PC-3 (cell line): ENCODE results near the gene NAV2. TPM values are rescaled to one million over a fixed set of nuclear protein-coding genes. Genes with fewer than 3 reads are reported as not detected.

Source experiments
- ATAC-seq: fragments of 200-7000 bp; cut with Tn5 transposase; 2 replicates; pipeline ENCODE4 v1.9.1; 2020; ENCODE audit warnings: mild to moderate bottlenecking, moderate library complexity
- BruUV-seq: library from RNA; stranded (reverse); fragments of 400-500 nt; replicated peaks from 2 replicates; lab custom pipeline; 2021; lab: Mats Ljungman, UMichigan
- CTCF ChIA-PET: fragments of 300-600 bp; sonication (Branson Sonifier 250); formaldehyde crosslinking; loops from one replicate; lab custom pipeline; 2022; ENCODE audit warnings: antibody characterized with exemption; lab: Charles Lee
- POLR2A ChIA-PET: fragments of 300-600 bp; sonication (Branson Sonifier 250); formaldehyde crosslinking; loops from one replicate; lab custom pipeline; 2022; ENCODE audit warnings: antibody characterized with exemption; ENCODE audit not compliant: unreplicated experiment; lab: Charles Lee
- DNase-seq: peaks from one replicate; pipeline ENCODE4 v3.0.0-alpha.2; 2015
- H2AFZ ChIP-seq: fragments of 300-600 bp; sonication (generic); 2 replicates; pipeline ENCODE4 v1.6.0; 2016; ENCODE audit warnings: antibody characterized with exemption, low read length
- H3F3A ChIP-seq: fragments of 300-600 bp; sonication (generic); one replicate; pipeline ENCODE4 v1.6.0; 2017; ENCODE audit warnings: antibody characterized with exemption, low read length, control low read depth, mild to moderate bottlenecking; ENCODE audit not compliant: unreplicated experiment
- H3K27ac ChIP-seq: fragments of 300-600 bp; sonication (generic); 2 replicates; pipeline ENCODE4 v1.5.1; 2016; ENCODE audit warnings: mild to moderate bottlenecking, low read length
- H3K27me3 ChIP-seq: fragments of 300-600 bp; sonication (generic); 2 replicates; pipeline ENCODE4 v1.6.1; 2016; ENCODE audit warnings: low read length, mixed read lengths
- H3K36me3 ChIP-seq: fragments of 300-600 bp; sonication (generic); 2 replicates; pipeline ENCODE4 v1.6.1; 2016; ENCODE audit warnings: low read depth, mixed run types, low read length, mixed read lengths
- H3K4me1 ChIP-seq: fragments of 300-600 bp; sonication (generic); 2 replicates; pipeline ENCODE4 v1.5.1; 2016; ENCODE audit warnings: low read length; ENCODE audit not compliant: insufficient read depth
- H3K4me2 ChIP-seq: fragments of 300-600 bp; sonication (generic); 2 replicates; pipeline ENCODE4 v1.6.0; 2016; ENCODE audit warnings: low read length
- H3K4me3 ChIP-seq: fragments of 300-600 bp; sonication (generic); 2 replicates; pipeline ENCODE4 v1.5.1; 2016; ENCODE audit warnings: mild to moderate bottlenecking, low read length, mixed read lengths
- H3K79me2 ChIP-seq: fragments of 300-600 bp; sonication (generic); 2 replicates; pipeline ENCODE4 v1.6.1; 2017; ENCODE audit warnings: low read length, mixed read lengths
- H3K9ac ChIP-seq: fragments of 300-600 bp; sonication (generic); 2 replicates; pipeline ENCODE4 v1.6.0; 2016; ENCODE audit warnings: mild to moderate bottlenecking, low read length
- H3K9me2 ChIP-seq: fragments of 300-600 bp; sonication (generic); replicated peaks from 2 replicates; pipeline ENCODE4 v1.6.1; 2016; ENCODE audit warnings: mixed run types, low read length, mixed read lengths
- H3K9me3 ChIP-seq: fragments of 300-600 bp; sonication (generic); 2 replicates; pipeline ENCODE4 v1.6.1; 2016; ENCODE audit warnings: low read length, mixed read lengths
- H4K20me1 ChIP-seq: fragments of 300-600 bp; sonication (generic); 2 replicates; pipeline ENCODE4 v1.6.1; 2016; ENCODE audit warnings: low read length, mixed read lengths
- CTCF ChIP-seq: fragments of 300-600 bp; sonication (generic); conservative IDR thresholded peaks from 2 replicates; pipeline ENCODE4 v1.5.1; 2017; ENCODE audit warnings: antibody characterized with exemption, low read depth, mild to moderate bottlenecking, low read length
- EZH2 ChIP-seq: fragments of 300-600 bp; sonication (generic); IDR thresholded peaks from one replicate; pipeline ENCODE4 v1.6.1; 2017; ENCODE audit warnings: antibody characterized with exemption, mild to moderate bottlenecking, low read length; ENCODE audit not compliant: unreplicated experiment
- EZH2phosphoT487 ChIP-seq: fragments of 300-600 bp; sonication (generic); IDR thresholded peaks from 2 replicates; pipeline ENCODE4 v1.6.1; 2018; ENCODE audit warnings: mild to moderate bottlenecking, antibody characterized with exemption, low read length, borderline replicate concordance
- intact Hi-C: fragments of 100-400 bp; cut with micrococcal nuclease; formaldehyde crosslinking; loops from 2 replicates; pipeline ENCODE4 v1.9.0; 2023
- total RNA-seq: library from RNA; depleted of rRNA; stranded (reverse); fragments of >200 nt; gene quantifications from 2 replicates; pipeline ENCODE4 v1.2.3, GENCODE V29; 2014

Gene NAV2
- total RNA-seq, 1 experiment from 2014 or later: 10.4 TPM

GRCh38 chr11:19951558-19952115 lies 239.0 kb downstream of the NAV2 start:
- Histone ChIP-seq H3K79me2 (no peaks in the 10 kb centered on the region), H4K20me1 (no peaks in the 10 kb centered on the region), H3K27ac (no peak overlapping the region), H3K36me3 (no peaks in the 10 kb centered on the region; the same call in 1 of the 2 replicates), H2AFZ (no peak overlapping the region), H3K4me1 (peaks cover 26% of the 10 kb centered on the region), H3K27me3 (no peaks in the 10 kb centered on the region), H3K9ac (no peak overlapping the region), H3K9me3 (no peaks in the 10 kb centered on the region), H3K4me2 (no peak overlapping the region), H3F3A (no peaks in the 10 kb centered on the region), H3K9me2 (no peaks in the 10 kb centered on the region), H3K4me3 (no peak overlapping the region)
- peak; percentile 87 for DNase-seq
- CTCF ChIA-PET: no interaction called here
- intact Hi-C loops: loop anchor here (1.0 to 10.0 kb wide), 8 partner anchors 32 to 406 kb away; no protein-coding TSS in a partner anchor
- peak; percentile 55 for ATAC-seq
- BruUV-seq: no TSS peak
- POLR2A ChIA-PET: no interaction called here
- no peak for TF ChIP-seq EZH2phosphoT487
- TF ChIP-seq EZH2: no peak
- TF ChIP-seq CTCF: peak; percentile 70

DNA sequence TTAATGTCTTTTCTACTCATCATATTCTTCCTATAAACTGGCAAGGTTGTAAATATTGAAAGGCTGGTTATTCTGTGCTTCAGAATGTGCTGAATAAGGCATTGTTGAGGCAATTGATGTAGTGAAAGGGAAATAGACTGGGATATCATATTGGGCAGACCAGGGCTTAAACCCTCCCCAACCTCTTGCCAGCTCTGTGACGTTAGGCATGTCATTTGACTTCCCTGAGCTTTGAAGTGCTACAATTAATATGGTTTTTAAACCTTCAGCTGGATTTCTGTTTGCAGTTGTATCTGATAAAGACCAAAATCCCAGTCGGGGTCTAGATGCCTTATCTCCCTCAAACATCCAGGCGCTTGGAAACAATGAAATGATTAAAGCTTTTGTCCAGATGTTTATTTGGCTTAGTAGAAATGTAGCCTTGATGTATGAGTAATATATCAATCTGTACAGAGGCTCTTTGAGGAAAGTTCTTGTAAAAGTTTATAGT lies 239.5 kb downstream of the NAV2 start:
- H3K27ac ChIP-seq: no peak overlapping the region
- peaks cover 26% of the 10 kb centered on the region for H3K4me1 ChIP-seq
- DNase-seq (no peak), ATAC-seq (peak; percentile 37)
- H3K4me3 ChIP-seq: no peak overlapping the region
- H3K79me2 ChIP-seq: no peaks in the 10 kb centered on the region
- H3F3A ChIP-seq: no peaks in the 10 kb centered on the region
- no peak overlapping the region for H2AFZ ChIP-seq
- no peaks in the 10 kb centered on the region; the same call in 1 of the 2 replicates for H3K36me3 ChIP-seq
- no peaks in the 10 kb centered on the region for H4K20me1 ChIP-seq
- intact Hi-C loops: loop anchor here (5.0 to 10.0 kb wide), 2 partner anchors 83 to 405 kb away; no protein-coding TSS in a partner anchor
- no peaks in the 10 kb centered on the region for H3K9me2 ChIP-seq
- no peak for TF ChIP-seq EZH2phosphoT487
- TF ChIP-seq EZH2: no peak
- TF ChIP-seq CTCF: no peak
- no peaks in the 10 kb centered on the region for H3K9me3 ChIP-seq
- BruUV-seq: no TSS peak
- no peak overlapping the region for H3K4me2 ChIP-seq
- POLR2A ChIA-PET: interaction anchor here (0.6 kb wide), 1 partner anchor 119 kb away, joined by 3 read pairs; no protein-coding TSS in a partner anchor
- CTCF ChIA-PET: interaction anchor here (0.8 kb wide), 1 partner anchor 159 kb away, joined by 3 read pairs; no protein-coding TSS in a partner anchor
- H3K9ac ChIP-seq: no peak overlapping the region
- no peaks in the 10 kb centered on the region for H3K27me3 ChIP-seq

- Histone ChIP-seq H4K20me1 (no peaks in the 10 kb centered on the region), H3K36me3 (no peaks in the 10 kb centered on the region; the same call in 1 of the 2 replicates), H3K27me3 (no peaks in the 10 kb centered on the region), H2AFZ (no peak overlapping the region), H3K79me2 (no peaks in the 10 kb centered on the region), H3F3A (no peaks in the 10 kb centered on the region), H3K4me1 (peaks cover 26% of the 10 kb centered on the region), H3K9me3 (no peaks in the 10 kb centered on the region), H3K27ac (no peak overlapping the region), H3K9ac (no peak overlapping the region), H3K9me2 (no peaks in the 10 kb centered on the region), H3K4me3 (no peak overlapping the region), H3K4me2 (no peak overlapping the region)
- DNase-seq (no peak), ATAC-seq (no peak)
- BruUV-seq: no TSS peak
- intact Hi-C loops: loop anchor here (5.0 to 10.0 kb wide), 2 partner anchors 82 to 404 kb away; no protein-coding TSS in a partner anchor
- POLR2A ChIA-PET: interaction anchor here (0.6 kb wide), 1 partner anchor 118 kb away, joined by 3 read pairs; no protein-coding TSS in a partner anchor
- TF ChIP-seq CTCF: no peak
- TF ChIP-seq EZH2phosphoT487: no peak
- TF ChIP-seq EZH2: no peak
- CTCF ChIA-PET: interaction anchor here (0.8 to 1.6 kb wide), 2 partner anchors 158 to 159 kb away, joined by 3 to 5 read pairs; no protein-coding TSS in a partner anchor
These were observed 240.3 kb downstream of the NAV2 start for GRCh38 chr11:19952911-19953310.
